Parietal lobe (tissue), 2 donors: ENCODE data around the gene CAMSAP3. TPM values are rescaled to one million over a fixed set of nuclear protein-coding genes. Genes with fewer than 3 reads are reported as not detected.

ENCODE experiments used
- small RNA-seq: library from RNA; depleted of rRNA; stranded (forward); fragments of <200 nt; gene quantifications from one replicate; pipeline ENCODE3, GENCODE V24; 2014; ENCODE audit warnings: low replicate concordance
- total RNA-seq: library from RNA; depleted of rRNA; stranded (reverse); fragments of >200 nt; gene quantifications from one replicate; pipeline ENCODE4 v1.2.3, GENCODE V29; 2014

CAMSAP3 gene, protein sequence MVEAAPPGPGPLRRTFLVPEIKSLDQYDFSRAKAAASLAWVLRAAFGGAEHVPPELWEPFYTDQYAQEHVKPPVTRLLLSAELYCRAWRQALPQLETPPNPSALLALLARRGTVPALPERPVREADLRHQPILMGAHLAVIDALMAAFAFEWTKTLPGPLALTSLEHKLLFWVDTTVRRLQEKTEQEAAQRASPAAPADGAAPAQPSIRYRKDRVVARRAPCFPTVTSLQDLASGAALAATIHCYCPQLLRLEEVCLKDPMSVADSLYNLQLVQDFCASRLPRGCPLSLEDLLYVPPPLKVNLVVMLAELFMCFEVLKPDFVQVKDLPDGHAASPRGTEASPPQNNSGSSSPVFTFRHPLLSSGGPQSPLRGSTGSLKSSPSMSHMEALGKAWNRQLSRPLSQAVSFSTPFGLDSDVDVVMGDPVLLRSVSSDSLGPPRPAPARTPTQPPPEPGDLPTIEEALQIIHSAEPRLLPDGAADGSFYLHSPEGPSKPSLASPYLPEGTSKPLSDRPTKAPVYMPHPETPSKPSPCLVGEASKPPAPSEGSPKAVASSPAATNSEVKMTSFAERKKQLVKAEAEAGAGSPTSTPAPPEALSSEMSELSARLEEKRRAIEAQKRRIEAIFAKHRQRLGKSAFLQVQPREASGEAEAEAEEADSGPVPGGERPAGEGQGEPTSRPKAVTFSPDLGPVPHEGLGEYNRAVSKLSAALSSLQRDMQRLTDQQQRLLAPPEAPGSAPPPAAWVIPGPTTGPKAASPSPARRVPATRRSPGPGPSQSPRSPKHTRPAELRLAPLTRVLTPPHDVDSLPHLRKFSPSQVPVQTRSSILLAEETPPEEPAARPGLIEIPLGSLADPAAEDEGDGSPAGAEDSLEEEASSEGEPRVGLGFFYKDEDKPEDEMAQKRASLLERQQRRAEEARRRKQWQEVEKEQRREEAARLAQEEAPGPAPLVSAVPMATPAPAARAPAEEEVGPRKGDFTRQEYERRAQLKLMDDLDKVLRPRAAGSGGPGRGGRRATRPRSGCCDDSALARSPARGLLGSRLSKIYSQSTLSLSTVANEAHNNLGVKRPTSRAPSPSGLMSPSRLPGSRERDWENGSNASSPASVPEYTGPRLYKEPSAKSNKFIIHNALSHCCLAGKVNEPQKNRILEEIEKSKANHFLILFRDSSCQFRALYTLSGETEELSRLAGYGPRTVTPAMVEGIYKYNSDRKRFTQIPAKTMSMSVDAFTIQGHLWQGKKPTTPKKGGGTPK
- 28.2 TPM for total RNA-seq

DNA sequence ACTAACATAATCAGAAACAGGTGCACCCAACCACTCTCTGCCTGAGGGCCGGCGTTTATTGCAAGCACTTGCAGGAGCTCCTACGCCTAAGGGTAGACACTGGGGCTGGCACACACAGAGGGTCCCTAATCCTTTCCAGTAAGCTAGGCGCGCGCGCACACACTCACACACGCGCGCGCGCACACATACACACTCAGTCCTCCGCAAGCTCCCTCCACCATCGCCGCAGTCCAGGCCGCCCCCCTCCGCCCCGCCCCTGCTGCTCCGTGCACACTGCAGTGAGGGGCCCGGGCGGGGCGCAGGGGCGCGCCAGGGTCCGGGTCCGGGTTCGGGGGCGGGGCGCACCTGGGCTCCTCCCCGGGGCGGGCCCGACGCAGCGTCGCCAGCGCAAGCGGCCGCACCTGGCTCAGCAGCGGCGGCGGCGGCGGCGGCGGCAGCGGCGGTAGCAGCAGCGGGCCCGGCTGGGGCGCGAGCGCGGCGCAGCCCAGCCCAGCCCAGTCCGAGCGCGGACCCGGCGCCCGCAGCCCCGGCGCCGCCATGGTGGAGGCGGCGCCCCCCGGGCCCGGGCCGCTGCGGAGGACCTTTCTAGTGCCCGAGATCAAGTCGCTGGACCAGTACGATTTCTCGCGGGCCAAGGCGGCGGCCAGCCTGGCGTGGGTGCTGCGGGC lies at the start of gene CAMSAP3:
CAMSAP3 (plus strand) TSS at position 398 of the 668 bp plus-strand sequence; CDS start at position 538, 140 bp downstream.

DNA sequence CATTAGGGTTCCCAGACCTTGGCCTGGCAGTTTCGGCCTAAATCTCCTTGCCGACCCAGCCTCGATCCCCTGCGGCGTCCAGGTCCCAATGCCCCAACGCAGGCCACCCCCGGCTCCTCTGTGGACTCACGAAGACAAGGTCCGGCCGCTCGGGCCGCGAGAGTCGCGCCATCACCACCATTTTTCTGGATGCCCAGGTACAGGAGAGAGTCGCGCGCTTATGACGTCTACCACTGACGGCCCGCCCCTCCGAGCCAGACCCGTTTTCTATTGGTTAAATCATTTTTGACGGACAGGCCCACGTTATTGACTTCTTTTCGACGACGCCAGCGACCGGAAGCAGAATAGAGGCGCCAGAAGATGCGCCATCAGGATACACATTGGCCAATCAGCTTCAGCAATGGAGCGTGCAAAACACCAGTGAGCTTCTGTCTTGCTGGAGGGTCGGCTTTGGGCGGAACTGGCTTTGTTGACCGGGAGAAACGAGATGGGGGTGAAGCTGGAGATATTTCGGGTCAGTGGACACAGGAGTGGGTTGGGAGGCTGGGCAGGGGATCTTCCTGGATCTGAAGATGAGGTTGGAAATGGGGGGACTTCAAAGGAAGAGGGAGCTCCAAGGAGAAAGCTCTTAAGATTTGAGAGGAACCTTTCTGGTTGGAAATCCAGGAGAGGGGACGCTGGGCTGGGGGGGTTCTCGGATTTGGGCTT lies 33.8 kb downstream of the CAMSAP3 start, which contains the start of the genes PET100 and XAB2:
PET100 (plus strand) TSS at position 447 of the 708 bp plus-strand sequence; CDS start at position 488, 41 bp downstream.
XAB2 (minus strand) TSS at position 199 of the 708 bp plus-strand sequence; CDS start at position 181, 18 bp downstream.

DNA sequence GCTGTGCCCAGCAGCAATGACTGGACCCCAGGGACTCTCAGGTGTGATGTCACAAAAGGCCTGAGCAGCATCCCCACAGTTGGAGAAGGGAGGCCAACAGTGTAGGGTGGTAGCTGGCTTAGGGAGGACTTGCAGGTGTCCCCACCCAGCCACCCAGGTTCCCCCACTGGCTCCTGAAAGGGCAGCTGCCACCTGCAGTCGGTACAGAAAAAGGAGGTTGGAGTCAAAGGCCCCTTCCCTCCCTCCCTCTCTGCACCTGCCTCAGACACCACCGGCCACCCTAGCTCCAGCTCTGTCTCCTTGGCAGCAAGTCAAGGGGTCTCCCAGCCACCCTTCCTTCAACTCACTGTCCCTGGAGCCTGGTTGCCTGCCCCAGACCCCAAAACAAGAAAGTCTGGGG lies 38.0 kb downstream of the CAMSAP3 start, which contains the start of gene PCP2:
PCP2 (minus strand) TSS at position 22 of the 400 bp plus-strand sequence. CDS start 262 bp downstream, outside the sequence.

DNA sequence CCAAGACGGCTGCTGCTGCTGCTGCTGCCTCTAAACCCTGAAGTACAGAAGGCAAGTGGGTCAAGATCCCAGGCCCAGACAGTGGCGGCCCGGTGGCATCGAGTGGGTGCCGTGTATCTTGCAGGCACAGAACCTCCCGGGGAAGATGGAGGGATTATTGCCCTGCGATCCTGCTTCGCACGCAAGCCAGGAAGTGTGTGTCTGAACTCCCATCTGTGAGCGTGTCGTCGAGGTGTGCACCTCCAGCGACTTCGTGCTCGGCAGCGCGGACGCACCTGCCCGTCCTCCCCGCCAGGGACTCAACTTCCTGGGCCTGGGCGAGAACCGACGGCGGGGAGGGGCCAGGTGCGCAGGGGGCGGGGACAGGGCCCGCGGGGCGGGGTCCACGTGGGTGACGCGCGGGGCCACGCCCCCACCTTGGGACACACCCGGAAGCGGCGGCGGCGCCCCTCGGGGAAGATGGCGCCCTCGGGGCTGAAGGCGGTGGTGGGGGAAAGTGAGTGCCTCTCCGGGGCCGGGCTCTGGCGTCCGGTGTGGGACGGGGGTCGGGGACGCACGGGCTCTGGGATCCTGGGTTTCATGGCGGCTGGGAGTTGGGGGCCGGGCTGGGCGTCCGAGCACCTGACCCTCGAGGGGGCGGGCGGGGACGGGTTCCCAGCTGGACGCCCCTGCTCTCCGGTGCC lies 41.2 kb downstream of the CAMSAP3 start, which contains the start of gene STXBP2:
STXBP2 (plus strand) TSS at position 420 of the 683 bp plus-strand sequence; CDS start at position 460, 40 bp downstream.

Small RNAs within 50 kb of the gene (small RNA-seq; reads per million reads assigned to genes)
- gene MIR6792 = not detected

Other genes starting within 250 kb of the CAMSAP3 start
- 31.0 TPM for gene ARHGEF18, start 246.9 kb upstream of the CAMSAP3 start, total RNA-seq
- gene PEX11G, start 106.8 kb upstream of the CAMSAP3 start, total RNA-seq = 0.94 TPM
- 14.7 TPM for gene ZNF358, start 79.8 kb upstream of the CAMSAP3 start, total RNA-seq
- gene MCOLN1, start 73.2 kb upstream of the CAMSAP3 start, total RNA-seq = 13.1 TPM
- 57.9 TPM for gene PNPLA6, start 60.1 kb upstream of the CAMSAP3 start, total RNA-seq
- 32.9 TPM for gene XAB2, start 33.7 kb downstream of the CAMSAP3 start, total RNA-seq
- gene PET100, start 33.9 kb downstream of the CAMSAP3 start, total RNA-seq = 23.2 TPM
- gene PCP2, start 37.9 kb downstream of the CAMSAP3 start, total RNA-seq = not detected
- gene STXBP2, start 41.2 kb downstream of the CAMSAP3 start, total RNA-seq = 3.4 TPM
- not detected for gene RETN, start 73.2 kb downstream of the CAMSAP3 start, total RNA-seq
- not detected for gene MCEMP1, start 81.2 kb downstream of the CAMSAP3 start, total RNA-seq
- 13.1 TPM for gene TRAPPC5, start 85.0 kb downstream of the CAMSAP3 start, total RNA-seq
- not detected for gene FCER2, start 106.3 kb downstream of the CAMSAP3 start, total RNA-seq
- gene CLEC4G, start 136.2 kb downstream of the CAMSAP3 start, total RNA-seq = not detected
- gene CD209, start 151.7 kb downstream of the CAMSAP3 start, total RNA-seq = not detected
- gene CLEC4M, start 167.4 kb downstream of the CAMSAP3 start, total RNA-seq = not detected
- 57.0 TPM for gene EVI5L, start 234.4 kb downstream of the CAMSAP3 start, total RNA-seq